ENCODE results near the gene SMC3.
"Not testable (repeated sequence)": the region's sequence is repeated elsewhere in the genome, so short reads cannot be mapped to it uniquely, and the experiment has no call there.

SMC3 gene

GRCh38 chr10:110567201-110568054 is at the start of gene SMC3:
Gene SMC3, plus strand, starts transcription at chr10:110567695. Its CDS starts 122 bp downstream, at chr10:110567817.
- peak; percentile 85 for DNase-seq

- DNase-seq, result no peak
These were observed 45.0 kb upstream of the SMC3 start for GRCh38 chr10:110522365-110522988.

- DNase-seq, result no peak
These were observed 43.8 kb upstream of the SMC3 start for GRCh38 chr10:110523736-110524135.

- DNase-seq, result no peak
These were observed 43.2 kb upstream of the SMC3 start for GRCh38 chr10:110524179-110524858.

- no peak for DNase-seq
These were observed 42.6 kb upstream of the SMC3 start for GRCh38 chr10:110524859-110525232.

- no peak for DNase-seq
These were observed 41.9 kb upstream of the SMC3 start for GRCh38 chr10:110525349-110526260.

GRCh38 chr10:110527731-110528171 is 39.7 kb upstream of the SMC3 start:
- no peak for DNase-seq

GRCh38 chr10:110528224-110528996 is 39.1 kb upstream of the SMC3 start:
- DNase-seq, result no peak

- not testable (repeated sequence) for DNase-seq
These were observed 38.4 kb upstream of the SMC3 start for GRCh38 chr10:110528997-110529524.

GRCh38 chr10:110529596-110530011 is 37.9 kb upstream of the SMC3 start:
- no peak for DNase-seq

- no peak for DNase-seq
These were observed 37.2 kb upstream of the SMC3 start for GRCh38 chr10:110530131-110530831.

- no peak for DNase-seq
These were observed 35.8 kb upstream of the SMC3 start for GRCh38 chr10:110531687-110532086.

GRCh38 chr10:110532628-110533027 is 34.9 kb upstream of the SMC3 start:
- not testable (repeated sequence) for DNase-seq

- DNase-seq, result no peak
These were observed 34.3 kb upstream of the SMC3 start for GRCh38 chr10:110533149-110533548.

GRCh38 chr10:110534571-110534970 is 32.9 kb upstream of the SMC3 start:
- DNase-seq, result no peak

GRCh38 chr10:110535958-110536891 is 31.3 kb upstream of the SMC3 start:
- no peak for DNase-seq

GRCh38 chr10:110539091-110539490 is 28.4 kb upstream of the SMC3 start:
- no peak for DNase-seq

- DNase-seq, result no peak
These were observed 27.5 kb upstream of the SMC3 start for GRCh38 chr10:110540031-110540430.

- no peak for DNase-seq
These were observed 22.4 kb upstream of the SMC3 start for GRCh38 chr10:110544958-110545537.
